Measurements from ENCODE around the gene TMCO4.

The TMCO4 gene

GRCh38 chr1:19734056-19734455 is 65.7 kb downstream of the TMCO4 start:
- ATAC-seq (no peak), DNase-seq (ENCODE audit: low spot score in 2 of 2) (no peak)
- no peak overlapping the region for H3K4me3 Mint-ChIP-seq
- peaks cover 3% of the 10 kb centered on the region for H3K9me3 Mint-ChIP-seq
- H3K36me3 Mint-ChIP-seq, result no peaks in the 10 kb centered on the region
- H3K4me1 Mint-ChIP-seq, result no peaks in the 10 kb centered on the region
- H3K27ac Mint-ChIP-seq, result no peak overlapping the region

- Mint-ChIP-seq H3K4me1 (no peaks in the 10 kb centered on the region), H3K27ac (no peak overlapping the region), H3K4me3 (no peak overlapping the region), H3K36me3 (no peaks in the 10 kb centered on the region), H3K9me3 (peaks cover 3% of the 10 kb centered on the region)
- ATAC-seq (no peak), DNase-seq (ENCODE audit: low spot score in 2 of 2) (no peak)
These were observed 66.1 kb downstream of the TMCO4 start for GRCh38 chr1:19733615-19734014.

GRCh38 chr1:19731311-19731821 is 68.3 kb downstream of the TMCO4 start:
- DNase-seq (ENCODE audit: low spot score in 2 of 2), result no peak
- ATAC-seq, result no peak
- Mint-ChIP-seq H3K36me3 (no peaks in the 10 kb centered on the region), H3K9me3 (peaks cover 3% of the 10 kb centered on the region), H3K4me1 (no peaks in the 10 kb centered on the region), H3K27ac (no peak overlapping the region), H3K4me3 (no peak overlapping the region)

GRCh38 chr1:19730793-19731192 is 68.9 kb downstream of the TMCO4 start:
- Mint-ChIP-seq H3K27ac (no peak overlapping the region), H3K36me3 (no peaks in the 10 kb centered on the region), H3K4me1 (no peaks in the 10 kb centered on the region), H3K4me3 (no peak overlapping the region), H3K9me3 (peaks cover 3% of the 10 kb centered on the region)
- no peak for ATAC-seq
- DNase-seq (ENCODE audit: low spot score in 2 of 2), result no peak

GRCh38 chr1:19730232-19730631 is 69.5 kb downstream of the TMCO4 start:
- H3K27ac Mint-ChIP-seq, result no peak overlapping the region
- ATAC-seq (no peak), DNase-seq (ENCODE audit: low spot score in 2 of 2) (no peak)
- H3K9me3 Mint-ChIP-seq, result peaks cover 3% of the 10 kb centered on the region
- H3K36me3 Mint-ChIP-seq, result no peaks in the 10 kb centered on the region
- no peak overlapping the region for H3K4me3 Mint-ChIP-seq
- H3K4me1 Mint-ChIP-seq, result no peaks in the 10 kb centered on the region

- ATAC-seq (no peak), DNase-seq (ENCODE audit: low spot score in 2 of 2) (no peak)
- no peaks in the 10 kb centered on the region for H3K4me1 Mint-ChIP-seq
- no peak overlapping the region for H3K27ac Mint-ChIP-seq
- H3K9me3 Mint-ChIP-seq, result peaks cover 3% of the 10 kb centered on the region
- H3K4me3 Mint-ChIP-seq, result no peak overlapping the region
- no peaks in the 10 kb centered on the region for H3K36me3 Mint-ChIP-seq
These were observed 71.1 kb downstream of the TMCO4 start for GRCh38 chr1:19728413-19729145.

GRCh38 chr1:19725606-19726005 is 74.1 kb downstream of the TMCO4 start:
- ATAC-seq, result no peak
- H3K4me1 Mint-ChIP-seq, result no peaks in the 10 kb centered on the region
- no peak for DNase-seq (ENCODE audit: low spot score in 2 of 2)
- H3K36me3 Mint-ChIP-seq, result no peaks in the 10 kb centered on the region
- no peaks in the 10 kb centered on the region for H3K9me3 Mint-ChIP-seq
- H3K4me3 Mint-ChIP-seq, result no peak overlapping the region
- no peak overlapping the region for H3K27ac Mint-ChIP-seq

GRCh38 chr1:19723874-19724273 is 75.8 kb downstream of the TMCO4 start:
- DNase-seq (ENCODE audit: low spot score in 2 of 2), result no peak
- Mint-ChIP-seq H3K4me1 (no peaks in the 10 kb centered on the region), H3K27ac (no peak overlapping the region), H3K9me3 (no peaks in the 10 kb centered on the region), H3K36me3 (no peaks in the 10 kb centered on the region), H3K4me3 (no peak overlapping the region)
- no peak for ATAC-seq

- no peak for DNase-seq (ENCODE audit: low spot score in 2 of 2)
- H3K27ac Mint-ChIP-seq, result peak overlapping the region; percentile 65
- no peaks in the 10 kb centered on the region for H3K36me3 Mint-ChIP-seq
- H3K9me3 Mint-ChIP-seq, result no peaks in the 10 kb centered on the region
- ATAC-seq, result no peak
- H3K4me3 Mint-ChIP-seq, result no peak overlapping the region
- no peaks in the 10 kb centered on the region for H3K4me1 Mint-ChIP-seq
These were observed 78.7 kb downstream of the TMCO4 start for GRCh38 chr1:19720973-19721372.

GRCh38 chr1:19720174-19720573 is 79.5 kb downstream of the TMCO4 start:
- no peak for ATAC-seq
- DNase-seq (ENCODE audit: low spot score in 2 of 2), result no peak
- H3K4me3 Mint-ChIP-seq, result no peak overlapping the region
- H3K9me3 Mint-ChIP-seq, result no peaks in the 10 kb centered on the region
- H3K36me3 Mint-ChIP-seq, result peaks cover 5% of the 10 kb centered on the region
- H3K4me1 Mint-ChIP-seq, result peaks cover 8% of the 10 kb centered on the region
- peak overlapping the region; percentile 65 for H3K27ac Mint-ChIP-seq

- Mint-ChIP-seq H3K9me3 (no peaks in the 10 kb centered on the region), H3K4me3 (no peak overlapping the region), H3K27ac (no peak overlapping the region), H3K36me3 (peaks cover 5% of the 10 kb centered on the region), H3K4me1 (peaks cover 8% of the 10 kb centered on the region)
- no peak for DNase-seq (ENCODE audit: low spot score in 2 of 2)
- ATAC-seq, result no peak
These were observed 82.2 kb downstream of the TMCO4 start for GRCh38 chr1:19717467-19717866.

- Mint-ChIP-seq H3K36me3 (peaks cover 5% of the 10 kb centered on the region), H3K4me3 (no peak overlapping the region), H3K27ac (no peak overlapping the region), H3K9me3 (no peaks in the 10 kb centered on the region), H3K4me1 (peaks cover 18% of the 10 kb centered on the region)
- DNase-seq (ENCODE audit: low spot score in 2 of 2), result peak; percentile 76 to 93
- peak; percentile 79 for ATAC-seq
These were observed 84.1 kb downstream of the TMCO4 start for GRCh38 chr1:19715334-19716203.

GRCh38 chr1:19712928-19713327 is 86.8 kb downstream of the TMCO4 start:
- Mint-ChIP-seq H3K9me3 (no peaks in the 10 kb centered on the region), H3K4me1 (peaks cover 24% of the 10 kb centered on the region), H3K4me3 (no peak overlapping the region), H3K27ac (no peak overlapping the region), H3K36me3 (peaks cover 12% of the 10 kb centered on the region)
- ATAC-seq (no peak), DNase-seq (ENCODE audit: low spot score in 2 of 2) (no peak)

- Mint-ChIP-seq H3K36me3 (peaks cover 12% of the 10 kb centered on the region), H3K4me3 (no peak overlapping the region)
These were observed 88.7 kb downstream of the TMCO4 start for GRCh38 chr1:19710825-19711611.

GRCh38 chr1:19709260-19709793 is 90.4 kb downstream of the TMCO4 start:
- DNase-seq (ENCODE audit: low spot score in 2 of 2) (no peak), ATAC-seq (no peak)
- H3K9me3 Mint-ChIP-seq, result no peaks in the 10 kb centered on the region
- H3K4me3 Mint-ChIP-seq, result no peak overlapping the region
- peaks cover 16% of the 10 kb centered on the region for H3K4me1 Mint-ChIP-seq
- H3K27ac Mint-ChIP-seq, result no peak overlapping the region
- H3K36me3 Mint-ChIP-seq, result peaks cover 7% of the 10 kb centered on the region

More at GRCh38 chr1:19710825-19711611, 88.7 kb downstream of the TMCO4 start:
- ATAC-seq (peak; percentile 85), DNase-seq (ENCODE audit: low spot score in 2 of 2) (peak in 1 of 2 donors; percentile 72)
- no peaks in the 10 kb centered on the region for H3K9me3 Mint-ChIP-seq
- peaks cover 24% of the 10 kb centered on the region for H3K4me1 Mint-ChIP-seq
- H3K27ac Mint-ChIP-seq, result peak overlapping the region; percentile 8

Measured in stimulated activated effector memory CD8-positive, alpha-beta T cell treated with anti-CD3 and anti-CD28 coated beads, Interleukin-12 subunit alpha, Interleukin-12 subunit beta, amount 100 ng/mL, for 72 hours (primary cell).